COLO829 (cell line): ENCODE results near the gene GPX3.

ENCODE experiments used
- DNase-seq: peaks from one replicate; pipeline ENCODE4 v3.0.0; 2012; ENCODE audit warnings: low spot score

The GPX3 gene

GRCh38 chr5:151014680-151015343 is 5.6 kb upstream of the GPX3 start:
- peak; percentile 13 for DNase-seq

GRCh38 chr5:151015974-151016587 is 4.3 kb upstream of the GPX3 start:
- no peak for DNase-seq

GRCh38 chr5:151016700-151017099 is 3.7 kb upstream of the GPX3 start:
- no peak for DNase-seq

GRCh38 chr5:151017897-151018296 is 2.5 kb upstream of the GPX3 start:
- no peak for DNase-seq

- DNase-seq, result no peak
These were observed 1.5 kb upstream of the GPX3 start for GRCh38 chr5:151018846-151019245.

- DNase-seq, result no peak
These were observed 1.1 kb upstream of the GPX3 start for GRCh38 chr5:151019331-151019730.

GRCh38 chr5:151021746-151022145 is 1.4 kb downstream of the GPX3 start:
- no peak for DNase-seq

- DNase-seq, result no peak
These were observed 2.2 kb downstream of the GPX3 start for GRCh38 chr5:151022511-151023018.

- no peak for DNase-seq
These were observed 2.7 kb downstream of the GPX3 start for GRCh38 chr5:151023047-151023615.

GRCh38 chr5:151023651-151024050 is 3.3 kb downstream of the GPX3 start:
- no peak for DNase-seq

- DNase-seq, result no peak
These were observed 4.3 kb downstream of the GPX3 start for GRCh38 chr5:151024440-151025249.

- DNase-seq, result no peak
These were observed 4.8 kb downstream of the GPX3 start for GRCh38 chr5:151025250-151025606.

GRCh38 chr5:151026088-151026487 is 5.7 kb downstream of the GPX3 start:
- no peak for DNase-seq

- DNase-seq, result no peak
These were observed 6.3 kb downstream of the GPX3 start for GRCh38 chr5:151026679-151027078.

GRCh38 chr5:151027961-151028479 is 7.6 kb downstream of the GPX3 start:
- DNase-seq, result no peak

- DNase-seq, result no peak
These were observed 8.3 kb downstream of the GPX3 start for GRCh38 chr5:151028717-151029116.

GRCh38 chr5:151029179-151030055 is 9.0 kb downstream of the GPX3 start:
- DNase-seq, result no peak

- no peak for DNase-seq
These were observed 9.6 kb downstream of the GPX3 start for GRCh38 chr5:151030056-151030336.

- no peak for DNase-seq
These were observed 10.0 kb downstream of the GPX3 start for GRCh38 chr5:151030379-151030778.

- DNase-seq, result no peak
These were observed 11.2 kb downstream of the GPX3 start for GRCh38 chr5:151031554-151031953.

- DNase-seq, result no peak
These were observed 13.0 kb downstream of the GPX3 start for GRCh38 chr5:151033217-151033934.
